ENCODE results near the gene CCDC192.

The CCDC192 gene

GRCh38 chr5:127919818-127920217, 216.6 kb downstream of the CCDC192 start:
- POLR2A ChIA-PET = no interaction called here
- DNase-seq (ENCODE audit: extremely low spot score) = no peak
- CTCF ChIA-PET = no interaction called here
- TF ChIP-seq ZNF384 (IDR thresholded peaks at IDR 0.05) = no peak
- no peak for TF ChIP-seq LEF1 (IDR thresholded peaks at IDR 0.05; ENCODE audit: borderline replicate concordance)
- TF ChIP-seq PKNOX1 (IDR thresholded peaks at IDR 0.05) = no peak
- TF ChIP-seq SUZ12 (IDR thresholded peaks at IDR 0.05) = no peak
- TF ChIP-seq BHLHE40 (IDR thresholded peaks at IDR 0.05; ENCODE audit: borderline replicate concordance) = no peak
- TF ChIP-seq FOXK2 (IDR thresholded peaks at IDR 0.05) = no peak
- no peak for TF ChIP-seq HDGF (IDR thresholded peaks at IDR 0.05; ENCODE audit: borderline replicate concordance)
- no peak for TF ChIP-seq FOXA1 (IDR thresholded peaks at IDR 0.05)
- TF ChIP-seq CTBP1 (IDR thresholded peaks at IDR 0.05; ENCODE audit: borderline replicate concordance) = no peak
- TF ChIP-seq FOXM1 (IDR thresholded peaks at IDR 0.05; ENCODE audit: borderline replicate concordance) = no peak
- TF ChIP-seq NFRKB (IDR thresholded peaks at IDR 0.05) = no peak
- no peak for TF ChIP-seq ARNT (IDR thresholded peaks at IDR 0.05)
- TF ChIP-seq TARDBP (IDR thresholded peaks at IDR 0.05) = no peak
- no peak for TF ChIP-seq ELF4 (IDR thresholded peaks at IDR 0.05)
- TF ChIP-seq L3MBTL2 (conservative IDR thresholded peaks at IDR 0.05) = no peak
- no peak for TF ChIP-seq SP1 (IDR thresholded peaks at IDR 0.05)

GRCh38 chr5:127920936-127921335, 217.7 kb downstream of the CCDC192 start:
- TF ChIP-seq SUZ12 (IDR thresholded peaks at IDR 0.05) (no peak), FOXM1 (IDR thresholded peaks at IDR 0.05; ENCODE audit: borderline replicate concordance) (no peak), BHLHE40 (IDR thresholded peaks at IDR 0.05; ENCODE audit: borderline replicate concordance) (no peak), LEF1 (IDR thresholded peaks at IDR 0.05; ENCODE audit: borderline replicate concordance) (no peak), ZNF384 (IDR thresholded peaks at IDR 0.05) (no peak), CTBP1 (IDR thresholded peaks at IDR 0.05; ENCODE audit: borderline replicate concordance) (no peak), ELF4 (IDR thresholded peaks at IDR 0.05) (no peak), FOXK2 (IDR thresholded peaks at IDR 0.05) (no peak), HDGF (IDR thresholded peaks at IDR 0.05; ENCODE audit: borderline replicate concordance) (no peak), PKNOX1 (IDR thresholded peaks at IDR 0.05) (no peak), NFRKB (IDR thresholded peaks at IDR 0.05) (no peak), FOXA1 (IDR thresholded peaks at IDR 0.05) (no peak), L3MBTL2 (conservative IDR thresholded peaks at IDR 0.05) (no peak)
- CTCF ChIA-PET = interaction anchor here (1.0 kb wide), 1 partner anchor 11 kb away, joined by 6 read pairs; no protein-coding TSS in a partner anchor
- DNase-seq (ENCODE audit: extremely low spot score) = no peak
- POLR2A ChIA-PET = no interaction called here

GRCh38 chr5:127922603-127923002, 219.4 kb downstream of the CCDC192 start:
- DNase-seq (ENCODE audit: extremely low spot score) = no peak
- ChIA-PET CTCF (interaction anchor here (0.6 to 1.2 kb wide), 2 partner anchors 13 to 398 kb away, joined by 3 read pairs; no protein-coding TSS in a partner anchor), POLR2A (interaction anchor here (1.4 kb wide), 1 partner anchor 160 kb away, joined by 3 read pairs; no protein-coding TSS in a partner anchor)
- TF ChIP-seq ZNF384 (IDR thresholded peaks at IDR 0.05) (no peak), BHLHE40 (IDR thresholded peaks at IDR 0.05; ENCODE audit: borderline replicate concordance) (no peak), ARNT (IDR thresholded peaks at IDR 0.05) (no peak), FOXM1 (IDR thresholded peaks at IDR 0.05; ENCODE audit: borderline replicate concordance) (no peak), ELF4 (IDR thresholded peaks at IDR 0.05) (no peak), LEF1 (IDR thresholded peaks at IDR 0.05; ENCODE audit: borderline replicate concordance) (no peak), NFRKB (IDR thresholded peaks at IDR 0.05) (no peak), SP1 (IDR thresholded peaks at IDR 0.05) (no peak), CTBP1 (IDR thresholded peaks at IDR 0.05; ENCODE audit: borderline replicate concordance) (no peak), HDGF (IDR thresholded peaks at IDR 0.05; ENCODE audit: borderline replicate concordance) (no peak), PKNOX1 (IDR thresholded peaks at IDR 0.05) (no peak)

GRCh38 chr5:127923804-127924570, 220.8 kb downstream of the CCDC192 start:
- POLR2A ChIA-PET = no interaction called here
- DNase-seq (ENCODE audit: extremely low spot score) = no peak
- no peak for TF ChIP-seq LEF1 (IDR thresholded peaks at IDR 0.05; ENCODE audit: borderline replicate concordance)
- no peak for TF ChIP-seq HDGF (IDR thresholded peaks at IDR 0.05; ENCODE audit: borderline replicate concordance)
- TF ChIP-seq SUZ12 (IDR thresholded peaks at IDR 0.05) = no peak
- TF ChIP-seq L3MBTL2 (conservative IDR thresholded peaks at IDR 0.05) = no peak
- no peak for TF ChIP-seq TARDBP (IDR thresholded peaks at IDR 0.05)
- no peak for TF ChIP-seq BHLHE40 (IDR thresholded peaks at IDR 0.05; ENCODE audit: borderline replicate concordance)
- TF ChIP-seq NFRKB (IDR thresholded peaks at IDR 0.05) = no peak
- no peak for TF ChIP-seq SP1 (IDR thresholded peaks at IDR 0.05)
- TF ChIP-seq ARNT (IDR thresholded peaks at IDR 0.05) = no peak
- no peak for TF ChIP-seq ELF4 (IDR thresholded peaks at IDR 0.05)
- TF ChIP-seq CTBP1 (IDR thresholded peaks at IDR 0.05; ENCODE audit: borderline replicate concordance) = no peak
- no peak for TF ChIP-seq FOXA1 (IDR thresholded peaks at IDR 0.05)
- no peak for TF ChIP-seq ZNF384 (IDR thresholded peaks at IDR 0.05)
- no peak for TF ChIP-seq FOXK2 (IDR thresholded peaks at IDR 0.05)
- no peak for TF ChIP-seq FOXM1 (IDR thresholded peaks at IDR 0.05; ENCODE audit: borderline replicate concordance)
- TF ChIP-seq PKNOX1 (IDR thresholded peaks at IDR 0.05) = no peak
- CTCF ChIA-PET = interaction anchor here (0.6 kb wide), 1 partner anchor 14 kb away, joined by 3 read pairs; no protein-coding TSS in a partner anchor

GRCh38 chr5:127924606-127925005, 221.4 kb downstream of the CCDC192 start:
- TF ChIP-seq PKNOX1 (IDR thresholded peaks at IDR 0.05) (no peak), FOXA1 (IDR thresholded peaks at IDR 0.05) (no peak), ELF4 (IDR thresholded peaks at IDR 0.05) (no peak), CTBP1 (IDR thresholded peaks at IDR 0.05; ENCODE audit: borderline replicate concordance) (no peak), L3MBTL2 (conservative IDR thresholded peaks at IDR 0.05) (no peak), NFRKB (IDR thresholded peaks at IDR 0.05) (no peak), ARNT (IDR thresholded peaks at IDR 0.05) (no peak), HDGF (IDR thresholded peaks at IDR 0.05; ENCODE audit: borderline replicate concordance) (no peak), ZNF384 (IDR thresholded peaks at IDR 0.05) (no peak), LEF1 (IDR thresholded peaks at IDR 0.05; ENCODE audit: borderline replicate concordance) (no peak)
- CTCF ChIA-PET = no interaction called here
- no peak for DNase-seq (ENCODE audit: extremely low spot score)
- POLR2A ChIA-PET = no interaction called here

Data from HEK293T (cell line).